ENCODE results near the gene CIB4. TPM values are rescaled to one million over a fixed set of nuclear protein-coding genes. Genes with fewer than 3 reads are reported as not detected.

Gene CIB4
- total and polyA plus RNA-seq, 7 donors: not detected

- Histone ChIP-seq H3K4me1 (no peaks in the 10 kb centered on the region), H3K27ac (no peak overlapping the region), H3K36me3 (ENCODE audit: insufficient read depth in 1 of 2, low read depth in 1 of 2) (no peaks in the 10 kb centered on the region), H3K27me3 (ENCODE audit: insufficient read depth in 3 of 3, low read length in 2 of 3) (peaks cover 0 to 38% (median 10%) of the 10 kb centered on the region in 3 donors), H3K4me3 (no peak overlapping the region), H3K9me3 (no peaks in the 10 kb centered on the region)
- intact Hi-C loops (cut with DNase I): no loop called here
- DNase-seq (peak in 1 of 2 donors; percentile 33), ATAC-seq (no peak)
- no peak for TF ChIP-seq CTCF (IDR thresholded peaks at IDR 0.05)
- 67 to 70% (median 67%) methylated on average over 11 of the region's 11 CpGs for WGBS, 3 donors
Observed at GRCh38 chr2:26590980-26591618, 50.1 kb downstream of the CIB4 start.

GRCh38 chr2:26590508-26590907 lies 50.7 kb downstream of the CIB4 start:
- 60 to 73% (median 70%) methylated on average over 6 of the region's 6 CpGs for WGBS, 3 donors
- no peak for TF ChIP-seq CTCF (IDR thresholded peaks at IDR 0.05)
- no peaks in the 10 kb centered on the region for H3K4me1 ChIP-seq
- no peak overlapping the region for H3K4me3 ChIP-seq
- DNase-seq (peak in 1 of 2 donors; percentile 4), ATAC-seq (no peak)
- H3K27me3 ChIP-seq (ENCODE audit: insufficient read depth in 3 of 3, low read length in 2 of 3): peaks cover 0 to 35% (median 10%) of the 10 kb centered on the region in 3 donors
- no peaks in the 10 kb centered on the region for H3K9me3 ChIP-seq
- H3K36me3 ChIP-seq (ENCODE audit: insufficient read depth in 1 of 2, low read depth in 1 of 2): no peaks in the 10 kb centered on the region
- no peak overlapping the region for H3K27ac ChIP-seq
- intact Hi-C loops (cut with DNase I): no loop called here

GRCh38 chr2:26588576-26588975 lies 52.6 kb downstream of the CIB4 start:
- peak in 1 of 2 donors; percentile 8 for DNase-seq
- no peak for TF ChIP-seq CTCF (IDR thresholded peaks at IDR 0.05)
- 66 to 80% (median 68%) methylated on average over 5 to 6 of the region's 6 CpGs for WGBS, 3 donors
- intact Hi-C loops (cut with DNase I): no loop called here
- Histone ChIP-seq H3K36me3 (ENCODE audit: insufficient read depth in 1 of 2, low read depth in 1 of 2) (no peaks in the 10 kb centered on the region), H3K4me1 (no peaks in the 10 kb centered on the region), H3K27ac (no peak overlapping the region), H3K9me3 (no peaks in the 10 kb centered on the region), H3K27me3 (ENCODE audit: insufficient read depth in 3 of 3, low read length in 2 of 3) (peaks cover 0 to 31% (median 9%) of the 10 kb centered on the region in 3 donors), H3K4me3 (no peak overlapping the region)
- ATAC-seq: no peak

GRCh38 chr2:26587994-26588393 lies 53.2 kb downstream of the CIB4 start:
- no peak for DNase-seq
- intact Hi-C loops (cut with DNase I): no loop called here

More at GRCh38 chr2:26587994-26588393, 53.2 kb downstream of the CIB4 start:
- no peaks in the 10 kb centered on the region for H3K36me3 ChIP-seq (ENCODE audit: insufficient read depth in 1 of 2, low read depth in 1 of 2)
- no peak for ATAC-seq
- no peak for TF ChIP-seq CTCF (IDR thresholded peaks at IDR 0.05)
- H3K4me3 ChIP-seq: no peak overlapping the region
- peaks cover 0 to 28% (median 11%) of the 10 kb centered on the region in 3 donors for H3K27me3 ChIP-seq (ENCODE audit: insufficient read depth in 3 of 3, low read length in 2 of 3)
- H3K27ac ChIP-seq: no peak overlapping the region
- no peaks in the 10 kb centered on the region for H3K9me3 ChIP-seq
- WGBS, 3 donors: 20 to 37% (median 26%) methylated on average over 5 of the region's 5 CpGs
- H3K4me1 ChIP-seq: no peaks in the 10 kb centered on the region

Data from psoas muscle (tissue), 8 donors.